Esophagus squamous epithelium (tissue), 4 donors: Measurements from ENCODE around the gene IFIH1.

Source experiments
- POLR2A ChIP-seq, 4 donors: fragments of 450-650 bp; IDR thresholded peaks; one replicate each; pipeline ENCODE4 v1.6.1; 2017; ENCODE audit warnings: antibody characterized with exemption in 4 of 4, mild to moderate bottlenecking in 4 of 4, moderate library complexity in 3 of 4
- TF ChIP-seq, protein P1 (sequence below), 6 experiments: fragments of 450-650 bp in 4 of 6; fragments of 200-600 bp in 2 of 6; sonication (generic) in 2 of 6; IDR thresholded peaks; one replicate each; pipeline ENCODE4 v1.5.1; 2016 to 2019; ENCODE audit warnings: antibody characterized with exemption in 6 of 6, mild to moderate bottlenecking in 4 of 6, moderate library complexity in 4 of 6

DNA sequence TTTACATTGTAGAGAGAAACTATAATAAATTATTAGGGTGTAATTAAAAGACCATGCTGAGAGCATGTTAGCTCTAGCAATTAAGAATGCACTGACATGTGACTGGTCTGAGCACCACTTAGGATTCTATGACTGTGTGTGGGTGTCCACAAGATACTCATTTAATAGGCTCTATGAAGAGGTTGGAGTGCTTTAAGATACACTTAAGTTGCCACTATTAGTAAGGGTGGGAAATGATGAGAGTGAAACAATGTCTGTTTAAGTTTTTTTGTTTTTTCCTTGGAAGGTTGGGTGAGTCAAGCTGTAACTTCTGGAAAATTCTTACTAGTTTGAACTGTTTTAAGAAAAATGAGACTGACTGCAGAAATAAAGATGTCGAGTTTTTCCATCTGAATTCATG lies 73.4 kb downstream of the IFIH1 start:
- TF ChIP-seq, protein P1, sequence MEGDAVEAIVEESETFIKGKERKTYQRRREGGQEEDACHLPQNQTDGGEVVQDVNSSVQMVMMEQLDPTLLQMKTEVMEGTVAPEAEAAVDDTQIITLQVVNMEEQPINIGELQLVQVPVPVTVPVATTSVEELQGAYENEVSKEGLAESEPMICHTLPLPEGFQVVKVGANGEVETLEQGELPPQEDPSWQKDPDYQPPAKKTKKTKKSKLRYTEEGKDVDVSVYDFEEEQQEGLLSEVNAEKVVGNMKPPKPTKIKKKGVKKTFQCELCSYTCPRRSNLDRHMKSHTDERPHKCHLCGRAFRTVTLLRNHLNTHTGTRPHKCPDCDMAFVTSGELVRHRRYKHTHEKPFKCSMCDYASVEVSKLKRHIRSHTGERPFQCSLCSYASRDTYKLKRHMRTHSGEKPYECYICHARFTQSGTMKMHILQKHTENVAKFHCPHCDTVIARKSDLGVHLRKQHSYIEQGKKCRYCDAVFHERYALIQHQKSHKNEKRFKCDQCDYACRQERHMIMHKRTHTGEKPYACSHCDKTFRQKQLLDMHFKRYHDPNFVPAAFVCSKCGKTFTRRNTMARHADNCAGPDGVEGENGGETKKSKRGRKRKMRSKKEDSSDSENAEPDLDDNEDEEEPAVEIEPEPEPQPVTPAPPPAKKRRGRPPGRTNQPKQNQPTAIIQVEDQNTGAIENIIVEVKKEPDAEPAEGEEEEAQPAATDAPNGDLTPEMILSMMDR (IDR thresholded peaks at IDR 0.05) = no peak
- no peak for TF ChIP-seq POLR2A (IDR thresholded peaks at IDR 0.05)
